ENCODE results near the gene MRPS26. TPM values are rescaled to one million over a fixed set of nuclear protein-coding genes. Genes with fewer than 3 reads are reported as not detected.
"Not testable (repeated sequence)": the region's sequence is repeated elsewhere in the genome, so short reads cannot be mapped to it uniquely, and the experiment has no call there.

The MRPS26 gene
- total RNA-seq, 4 donors from 2014 or later = 58.7 to 69.8 (median 62.8) TPM

DNA sequence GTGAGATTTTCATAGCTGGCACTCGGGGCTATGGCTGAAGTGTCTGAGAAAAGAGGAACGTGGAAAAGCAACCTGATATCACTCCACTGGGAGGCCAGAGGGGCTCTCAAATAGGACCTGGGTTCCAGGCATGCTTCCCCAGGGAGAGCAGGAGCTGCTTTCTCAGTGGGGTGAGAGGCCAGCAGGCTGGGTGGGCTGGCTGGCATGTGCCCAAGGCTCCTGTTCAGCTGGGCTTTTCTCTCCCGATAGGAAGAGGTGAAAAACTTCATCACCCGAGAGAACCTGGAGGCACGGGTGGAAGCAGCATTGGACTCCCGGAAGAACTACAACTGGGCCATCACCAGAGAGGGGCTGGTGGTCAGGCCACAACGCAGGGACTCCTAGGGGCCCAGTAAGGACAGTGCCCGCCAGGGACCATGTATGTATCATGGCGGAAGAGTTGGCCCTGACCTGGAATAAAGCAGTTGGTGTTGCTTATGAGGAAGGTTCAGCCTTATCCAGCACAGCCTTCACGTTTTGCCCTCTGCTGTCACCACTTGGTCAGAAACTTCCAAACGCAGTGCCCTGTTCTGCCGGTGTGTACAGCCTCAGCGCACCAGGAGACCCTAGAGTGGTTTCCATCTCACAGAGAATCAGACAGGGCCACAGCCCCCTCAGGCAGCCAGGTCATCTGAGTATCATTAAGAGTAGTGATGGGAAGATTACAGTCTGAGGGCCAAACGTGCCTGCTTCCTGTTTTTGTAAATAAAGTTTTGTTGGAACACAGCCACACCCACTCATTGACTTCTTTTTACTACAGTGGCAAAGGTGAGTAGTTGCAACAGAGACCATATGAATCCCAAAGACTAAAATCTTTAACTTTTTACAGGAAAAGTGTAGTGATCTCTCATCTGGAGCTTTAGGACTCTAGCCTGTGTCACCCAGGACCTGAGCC lies 1.9 kb downstream of the MRPS26 start:
- in situ Hi-C loops (cut with MboI; ENCODE audit: low sequenced_read_pairs in 4 of 4) = no loop called here
- Histone ChIP-seq H3K4me3 (no peak overlapping the region), H3K36me3 (peaks cover 0 to 32% of the 10 kb centered on the region in 2 donors), H3K4me1 (peaks cover 5 to 22% of the 10 kb centered on the region in 2 donors), H3K27ac (no peak overlapping the region), H3K9me3 (no peaks in the 10 kb centered on the region), H3K27me3 (no peaks in the 10 kb centered on the region)
- no peak for TF ChIP-seq POLR2A (IDR thresholded peaks at IDR 0.05)
- TF ChIP-seq, protein P1, sequence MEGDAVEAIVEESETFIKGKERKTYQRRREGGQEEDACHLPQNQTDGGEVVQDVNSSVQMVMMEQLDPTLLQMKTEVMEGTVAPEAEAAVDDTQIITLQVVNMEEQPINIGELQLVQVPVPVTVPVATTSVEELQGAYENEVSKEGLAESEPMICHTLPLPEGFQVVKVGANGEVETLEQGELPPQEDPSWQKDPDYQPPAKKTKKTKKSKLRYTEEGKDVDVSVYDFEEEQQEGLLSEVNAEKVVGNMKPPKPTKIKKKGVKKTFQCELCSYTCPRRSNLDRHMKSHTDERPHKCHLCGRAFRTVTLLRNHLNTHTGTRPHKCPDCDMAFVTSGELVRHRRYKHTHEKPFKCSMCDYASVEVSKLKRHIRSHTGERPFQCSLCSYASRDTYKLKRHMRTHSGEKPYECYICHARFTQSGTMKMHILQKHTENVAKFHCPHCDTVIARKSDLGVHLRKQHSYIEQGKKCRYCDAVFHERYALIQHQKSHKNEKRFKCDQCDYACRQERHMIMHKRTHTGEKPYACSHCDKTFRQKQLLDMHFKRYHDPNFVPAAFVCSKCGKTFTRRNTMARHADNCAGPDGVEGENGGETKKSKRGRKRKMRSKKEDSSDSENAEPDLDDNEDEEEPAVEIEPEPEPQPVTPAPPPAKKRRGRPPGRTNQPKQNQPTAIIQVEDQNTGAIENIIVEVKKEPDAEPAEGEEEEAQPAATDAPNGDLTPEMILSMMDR (IDR thresholded peaks at IDR 0.05 in 4 of 5, conservative IDR thresholded peaks at IDR 0.05 in 1 of 5) = no peak
- DNase-seq = no peak
- intact Hi-C loops (cut with DNase I; ENCODE audit: low total_unique reads) = loop anchor here (5.0 to 10.0 kb wide), 3 partner anchors 125 to 175 kb away; partner anchors contain the start of genes DDRGK1, ITPA, LZTS3 and PTPRA
- no peak for ATAC-seq

DNA sequence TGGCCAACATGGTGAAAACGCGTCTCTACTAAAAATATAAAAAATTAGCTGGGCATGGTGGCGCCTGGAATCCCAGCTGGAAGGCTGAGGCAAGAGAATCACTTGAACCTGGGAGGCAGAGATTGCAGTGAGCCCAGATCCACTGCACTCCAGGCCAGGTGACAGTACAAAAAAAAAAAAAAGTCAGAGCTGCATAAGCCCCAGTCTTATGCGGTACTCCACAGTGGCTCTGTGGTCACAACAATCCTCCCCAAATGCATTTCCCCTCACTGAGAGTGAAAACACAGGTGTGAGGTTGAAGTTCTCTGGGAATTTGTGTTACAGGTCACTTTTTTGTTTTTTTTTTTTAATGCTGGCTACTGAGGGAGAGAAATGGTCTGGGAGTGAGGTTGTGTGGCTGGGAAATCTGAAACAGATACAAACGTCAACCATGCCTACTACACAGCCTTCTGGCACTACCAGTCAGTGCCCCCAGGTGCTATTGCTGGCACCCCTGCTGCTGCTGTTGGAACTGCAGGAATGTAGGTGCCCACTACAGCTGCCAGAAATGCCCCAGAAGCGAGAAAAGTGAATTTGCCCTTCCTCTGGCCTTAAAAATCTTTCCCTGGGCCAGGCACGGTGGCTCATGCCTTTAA lies 5.7 kb downstream of the MRPS26 start:
- H3K27ac ChIP-seq = no peak overlapping the region
- intact Hi-C loops (cut with DNase I; ENCODE audit: low total_unique reads) (no loop called here), in situ Hi-C loops (cut with MboI; ENCODE audit: low sequenced_read_pairs in 4 of 4) (loop anchor here (5.0 to 25.0 kb wide), 5 partner anchors 63 to 263 kb away; no protein-coding TSS in a partner anchor)
- H3K27me3 ChIP-seq = no peaks in the 10 kb centered on the region
- DNase-seq (no peak), ATAC-seq (no peak)
- no peak overlapping the region for H3K4me3 ChIP-seq
- peaks cover 5 to 14% of the 10 kb centered on the region in 2 donors for H3K4me1 ChIP-seq
- peaks cover 0 to 32% of the 10 kb centered on the region in 2 donors for H3K36me3 ChIP-seq
- TF ChIP-seq POLR2A (IDR thresholded peaks at IDR 0.05) = no peak
- TF ChIP-seq, protein P1 (IDR thresholded peaks at IDR 0.05 in 4 of 5, conservative IDR thresholded peaks at IDR 0.05 in 1 of 5) = no peak
- no peaks in the 10 kb centered on the region for H3K9me3 ChIP-seq

DNA sequence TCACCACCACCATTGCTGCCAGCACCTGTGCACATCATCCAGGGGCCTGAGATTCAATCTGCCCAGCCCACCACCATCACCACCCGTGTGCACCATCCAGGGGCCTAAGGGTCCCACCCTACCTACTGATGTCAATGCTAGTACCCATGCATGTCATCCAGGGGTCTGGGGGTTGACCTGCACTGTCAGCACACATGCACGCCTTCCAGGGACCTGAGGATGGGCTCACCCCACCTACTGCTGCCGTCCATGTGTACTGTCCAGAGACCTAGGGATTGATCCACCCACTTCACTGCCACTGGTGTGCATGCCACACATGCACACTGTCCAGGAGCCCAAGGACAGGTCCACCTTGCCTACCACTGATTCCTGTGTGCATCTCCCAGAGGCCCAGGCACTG lies 13.6 kb downstream of the MRPS26 start:
- ATAC-seq = no peak
- in situ Hi-C loops (cut with MboI; ENCODE audit: low sequenced_read_pairs in 4 of 4) = loop anchor here in 3 of 4 donors (5.0 to 25.0 kb wide), 5 partner anchors 48 to 255 kb away; no protein-coding TSS in a partner anchor
- no peaks in the 10 kb centered on the region for H3K27me3 ChIP-seq
- H3K4me3 ChIP-seq = no peak overlapping the region
- no peaks in the 10 kb centered on the region for H3K9me3 ChIP-seq
- no peak for DNase-seq
- H3K4me1 ChIP-seq = no peaks in the 10 kb centered on the region
- no peak overlapping the region for H3K27ac ChIP-seq
- no peaks in the 10 kb centered on the region for H3K36me3 ChIP-seq
- no peak for TF ChIP-seq POLR2A (IDR thresholded peaks at IDR 0.05)
- TF ChIP-seq, protein P1 (IDR thresholded peaks at IDR 0.05 in 4 of 5, conservative IDR thresholded peaks at IDR 0.05 in 1 of 5) = no peak
- intact Hi-C loops (cut with DNase I; ENCODE audit: low total_unique reads) = no loop called here

DNA sequence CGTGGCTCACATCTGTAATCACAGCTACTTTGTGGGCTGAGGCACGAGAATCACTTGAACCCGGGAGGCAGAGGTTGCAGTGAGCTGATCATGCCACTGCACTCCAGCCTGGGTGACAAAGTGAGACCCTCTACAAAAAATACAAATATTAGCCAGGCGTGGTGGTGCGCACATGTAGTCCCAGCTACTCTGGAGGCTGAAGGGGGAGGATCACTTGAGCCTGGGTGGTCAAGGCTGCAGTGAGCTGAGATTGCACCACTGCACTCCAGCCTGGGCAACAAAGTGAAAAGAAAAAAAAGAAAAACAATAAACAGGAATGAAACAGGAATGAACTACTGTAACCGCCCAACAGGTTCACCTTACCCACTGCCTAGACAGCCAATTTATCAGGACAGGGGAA lies 18.3 kb downstream of the MRPS26 start:
- intact Hi-C loops (cut with DNase I; ENCODE audit: low total_unique reads); H3K27ac ChIP-seq; ATAC-seq; H3K36me3 ChIP-seq; DNase-seq; H3K27me3 ChIP-seq; H3K4me1 ChIP-seq; H3K4me3 ChIP-seq; H3K9me3 ChIP-seq: not testable (repeated sequence)
- in situ Hi-C loops (cut with MboI; ENCODE audit: low sequenced_read_pairs in 4 of 4) = loop anchor here in 2 of 4 donors (25.0 kb wide), 2 partner anchors 123 to 248 kb away; no protein-coding TSS in a partner anchor
